ENCODE results near the gene KCNQ1. TPM values are rescaled to one million over a fixed set of nuclear protein-coding genes. Genes with fewer than 3 reads are reported as not detected.

KCNQ1 gene
- total RNA-seq, 2 donors from 2014 or later = 4.4 to 25.3 TPM

DNA sequence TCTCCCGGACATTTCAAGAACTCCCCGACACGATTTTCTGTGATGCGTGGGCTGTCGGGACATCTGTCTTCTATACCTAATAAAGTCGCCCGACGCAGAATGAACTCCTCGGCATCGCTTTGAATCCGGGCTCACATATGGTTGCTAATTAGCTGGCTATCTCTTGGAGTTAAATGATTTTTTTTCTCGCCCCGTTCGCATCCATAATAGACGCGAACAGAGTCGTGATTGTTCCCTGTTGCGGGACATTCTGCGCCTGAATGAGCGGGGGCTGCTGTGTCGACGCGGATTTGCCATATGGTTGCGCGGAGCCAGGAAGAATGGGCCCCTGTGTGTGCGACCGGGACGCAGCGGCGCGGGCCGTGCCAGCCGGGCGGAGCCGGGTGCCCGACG lies 424.3 kb downstream of the KCNQ1 start:
- Histone ChIP-seq H3K36me3 (no peaks in the 10 kb centered on the region), H3K4me1 (ENCODE audit: control insufficient read depth in 1 of 2, low read depth in 2 of 2) (peaks cover 6 to 10% of the 10 kb centered on the region in 2 donors), H3K27me3 (replicated peaks; ENCODE audit: insufficient read depth) (peaks cover 5% of the 10 kb centered on the region), H3K4me3 (no peak overlapping the region), H3K9me3 (no peaks in the 10 kb centered on the region), H3K27ac (no peak overlapping the region)
- DNase-seq (ENCODE audit: low spot score) = no peak
- no peak for ATAC-seq (ENCODE audit: insufficient number of reproducible peaks, low FRiP score, low read depth)
- TF ChIP-seq, protein P1, sequence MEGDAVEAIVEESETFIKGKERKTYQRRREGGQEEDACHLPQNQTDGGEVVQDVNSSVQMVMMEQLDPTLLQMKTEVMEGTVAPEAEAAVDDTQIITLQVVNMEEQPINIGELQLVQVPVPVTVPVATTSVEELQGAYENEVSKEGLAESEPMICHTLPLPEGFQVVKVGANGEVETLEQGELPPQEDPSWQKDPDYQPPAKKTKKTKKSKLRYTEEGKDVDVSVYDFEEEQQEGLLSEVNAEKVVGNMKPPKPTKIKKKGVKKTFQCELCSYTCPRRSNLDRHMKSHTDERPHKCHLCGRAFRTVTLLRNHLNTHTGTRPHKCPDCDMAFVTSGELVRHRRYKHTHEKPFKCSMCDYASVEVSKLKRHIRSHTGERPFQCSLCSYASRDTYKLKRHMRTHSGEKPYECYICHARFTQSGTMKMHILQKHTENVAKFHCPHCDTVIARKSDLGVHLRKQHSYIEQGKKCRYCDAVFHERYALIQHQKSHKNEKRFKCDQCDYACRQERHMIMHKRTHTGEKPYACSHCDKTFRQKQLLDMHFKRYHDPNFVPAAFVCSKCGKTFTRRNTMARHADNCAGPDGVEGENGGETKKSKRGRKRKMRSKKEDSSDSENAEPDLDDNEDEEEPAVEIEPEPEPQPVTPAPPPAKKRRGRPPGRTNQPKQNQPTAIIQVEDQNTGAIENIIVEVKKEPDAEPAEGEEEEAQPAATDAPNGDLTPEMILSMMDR (IDR thresholded peaks at IDR 0.05) = no peak

DNA sequence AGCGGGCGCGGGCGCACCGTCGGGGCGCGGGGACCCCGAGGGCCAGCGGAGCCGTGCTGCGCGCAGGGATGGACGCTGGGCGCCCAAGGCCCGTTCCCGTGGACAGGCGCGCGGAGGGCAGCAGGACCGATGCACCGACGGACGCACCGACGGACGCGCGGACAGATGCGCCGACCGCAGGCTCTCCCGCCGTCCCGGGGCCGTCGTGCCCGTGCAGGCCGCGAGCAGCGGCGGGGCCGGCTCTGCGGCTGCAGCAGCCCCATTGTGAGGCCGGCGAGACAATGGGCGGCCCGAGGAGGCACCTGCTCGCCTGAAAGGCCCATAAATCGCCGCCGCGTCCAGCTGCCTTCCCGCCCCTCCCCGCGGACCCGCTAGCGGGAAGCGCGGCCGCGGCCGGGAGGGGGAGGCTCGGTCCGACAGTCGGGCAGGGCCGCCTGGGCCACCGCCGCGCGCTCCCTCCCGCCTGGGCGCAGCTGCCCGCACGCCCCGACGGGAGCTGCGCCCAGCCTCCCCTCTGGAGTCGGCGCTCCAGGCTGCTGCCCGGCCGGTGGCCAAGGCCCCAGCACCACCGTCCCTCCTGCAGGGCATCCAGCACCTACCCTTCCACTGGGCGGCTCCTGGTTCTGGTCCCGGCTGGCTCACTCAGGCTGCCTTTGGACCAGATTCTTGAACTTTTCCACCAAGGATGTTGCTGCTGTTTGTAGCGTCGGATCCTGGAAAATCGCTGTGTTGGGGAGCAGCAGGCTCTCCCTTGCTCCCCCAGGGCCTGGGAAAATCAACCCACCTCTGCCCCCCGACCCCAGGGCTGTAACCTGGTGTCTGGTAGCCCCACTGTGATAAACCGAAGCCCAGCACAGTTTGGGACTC lies 425.0 kb downstream of the KCNQ1 start:
- DNase-seq (ENCODE audit: low spot score) (no peak), ATAC-seq (ENCODE audit: insufficient number of reproducible peaks, low FRiP score, low read depth) (no peak)
- H3K4me3 ChIP-seq = no peak overlapping the region
- H3K27me3 ChIP-seq (replicated peaks; ENCODE audit: insufficient read depth) = peaks cover 5% of the 10 kb centered on the region
- no peaks in the 10 kb centered on the region for H3K36me3 ChIP-seq
- no peak overlapping the region for H3K27ac ChIP-seq
- TF ChIP-seq, protein P1 (IDR thresholded peaks at IDR 0.05) = no peak
- no peaks in the 10 kb centered on the region for H3K9me3 ChIP-seq
- peaks cover 6 to 10% of the 10 kb centered on the region in 2 donors for H3K4me1 ChIP-seq (ENCODE audit: control insufficient read depth in 1 of 2, low read depth in 2 of 2)

GRCh38 chr11:2870460-2870859 lies 425.7 kb downstream of the KCNQ1 start:
- Histone ChIP-seq H3K9me3 (no peaks in the 10 kb centered on the region), H3K36me3 (no peaks in the 10 kb centered on the region), H3K4me3 (no peak overlapping the region), H3K4me1 (ENCODE audit: control insufficient read depth in 1 of 2, low read depth in 2 of 2) (peaks cover 6 to 10% of the 10 kb centered on the region in 2 donors), H3K27ac (no peak overlapping the region), H3K27me3 (replicated peaks; ENCODE audit: insufficient read depth) (peaks cover 5% of the 10 kb centered on the region)
- TF ChIP-seq, protein P1 (IDR thresholded peaks at IDR 0.05) = no peak
- no peak for DNase-seq (ENCODE audit: low spot score)
- ATAC-seq (ENCODE audit: insufficient number of reproducible peaks, low FRiP score, low read depth) = no peak

DNA sequence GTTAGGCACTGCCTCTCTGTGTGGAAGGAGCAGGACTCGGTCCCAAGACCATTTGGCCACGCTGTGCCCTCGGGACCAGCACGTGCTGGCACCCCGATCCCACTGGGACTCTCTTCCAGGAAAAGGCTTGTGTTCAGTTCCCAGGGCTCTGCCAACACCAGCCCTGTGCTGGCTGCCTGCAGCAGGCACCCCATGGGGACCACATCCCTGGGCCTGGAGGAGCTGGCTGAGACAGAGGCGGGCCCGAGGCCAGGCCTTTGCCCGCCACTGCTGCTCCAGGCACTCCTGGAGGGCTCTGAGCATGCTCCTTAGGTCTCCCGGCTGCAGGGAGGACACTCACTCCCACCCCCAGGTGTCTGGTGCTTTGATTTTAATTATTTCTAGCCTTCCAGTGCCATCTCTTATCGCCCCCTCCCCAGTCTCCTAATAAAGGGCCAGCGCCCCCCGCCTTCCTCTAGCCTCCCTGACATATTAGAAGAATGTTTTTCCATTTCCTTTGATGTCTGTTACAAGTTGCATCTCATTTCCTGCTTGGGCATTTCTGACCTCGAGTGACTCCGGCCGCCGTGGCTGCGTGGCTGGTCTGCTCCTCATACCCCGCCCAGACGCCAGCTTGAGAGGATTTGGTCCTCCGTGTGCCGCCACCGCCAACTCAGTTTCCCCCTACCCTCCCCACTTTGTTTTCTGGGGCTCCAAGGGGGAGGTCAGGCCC lies 426.3 kb downstream of the KCNQ1 start:
- peaks cover 5% of the 10 kb centered on the region for H3K27me3 ChIP-seq (replicated peaks; ENCODE audit: insufficient read depth)

DNA sequence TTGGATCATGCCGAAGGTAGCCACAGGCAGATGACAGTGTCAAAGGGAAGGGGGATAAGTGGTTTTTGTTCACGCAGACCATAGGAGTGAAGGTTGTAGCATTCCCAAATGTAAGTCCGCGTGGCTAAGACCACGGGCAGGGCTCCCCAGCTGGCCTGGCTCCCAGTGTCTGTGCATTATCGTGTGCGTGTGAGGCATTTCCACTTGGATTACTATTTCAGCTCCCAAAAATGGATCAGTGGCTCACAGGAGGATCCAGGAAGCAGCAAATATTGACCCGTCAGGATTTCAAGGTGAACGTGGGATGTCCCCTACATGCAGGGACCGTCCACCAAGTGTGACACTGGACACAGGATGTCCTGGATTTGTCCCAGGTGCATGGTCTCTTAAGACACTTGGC lies 430.2 kb downstream of the KCNQ1 start:
- Histone ChIP-seq H3K36me3 (no peaks in the 10 kb centered on the region), H3K4me3 (no peak overlapping the region), H3K9me3 (no peaks in the 10 kb centered on the region), H3K27me3 (replicated peaks; ENCODE audit: insufficient read depth) (no peaks in the 10 kb centered on the region), H3K27ac (no peak overlapping the region), H3K4me1 (ENCODE audit: control insufficient read depth in 1 of 2, low read depth in 2 of 2) (peaks cover 6 to 10% of the 10 kb centered on the region in 2 donors)
- DNase-seq (ENCODE audit: low spot score) (no peak), ATAC-seq (ENCODE audit: insufficient number of reproducible peaks, low FRiP score, low read depth) (no peak)
- TF ChIP-seq, protein P1 (IDR thresholded peaks at IDR 0.05) = no peak

More for the DNA sequence above, 426.3 kb downstream of the KCNQ1 start:
- no peak for ATAC-seq (ENCODE audit: insufficient number of reproducible peaks, low FRiP score, low read depth)
- Histone ChIP-seq H3K27ac (no peak overlapping the region), H3K36me3 (no peaks in the 10 kb centered on the region), H3K4me1 (ENCODE audit: control insufficient read depth in 1 of 2, low read depth in 2 of 2) (peaks cover 6 to 10% of the 10 kb centered on the region in 2 donors), H3K9me3 (no peaks in the 10 kb centered on the region), H3K4me3 (no peak overlapping the region)
- TF ChIP-seq, protein P1 (IDR thresholded peaks at IDR 0.05) = no peak
- no peak for DNase-seq (ENCODE audit: low spot score)
